Measurements from ENCODE around the gene LRRK2.

DNA sequence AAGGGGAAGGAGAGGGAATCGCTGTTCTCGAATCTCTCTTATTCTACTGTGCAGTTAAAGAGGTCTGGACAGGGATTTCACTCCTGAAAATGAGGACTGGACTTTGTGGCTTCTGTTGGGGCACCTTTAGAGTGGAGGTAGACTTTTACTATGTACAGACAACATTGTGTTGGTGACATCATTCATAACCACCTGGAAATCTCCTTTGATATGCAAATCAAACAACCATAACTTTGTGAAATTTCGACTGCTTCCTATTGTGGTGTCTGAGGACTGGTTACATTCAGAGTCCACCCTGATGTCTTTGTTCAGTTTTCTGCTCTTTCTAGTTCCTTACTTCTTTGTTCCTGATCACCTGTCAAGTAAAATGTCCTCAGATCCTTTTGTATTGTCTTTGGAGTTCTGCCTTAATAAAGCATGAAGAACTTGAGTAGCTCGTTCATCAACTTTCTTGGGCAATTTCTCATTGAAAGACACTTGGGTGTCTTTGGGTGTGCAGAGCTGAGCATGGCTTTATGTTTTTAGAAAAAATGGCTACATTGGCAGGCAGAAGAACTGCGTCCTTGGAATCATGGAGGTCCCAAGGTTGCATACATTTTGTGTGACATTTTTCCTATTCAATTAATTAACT, 29.8 kb downstream of the LRRK2 start:
- TF ChIP-seq SIN3A (IDR thresholded peaks at IDR 0.05; ENCODE audit: low read depth, low read length) (no peak), GABPA (IDR thresholded peaks at IDR 0.05; ENCODE audit: low read depth) (no peak), JUNB (IDR thresholded peaks at IDR 0.05) (no peak), YY1 (IDR thresholded peaks at IDR 0.05; ENCODE audit: low read depth, low read length) (no peak), RCOR1 (conservative IDR thresholded peaks at IDR 0.05; ENCODE audit: low read depth, low read length) (no peak)
- TF ChIP-seq, protein P1, sequence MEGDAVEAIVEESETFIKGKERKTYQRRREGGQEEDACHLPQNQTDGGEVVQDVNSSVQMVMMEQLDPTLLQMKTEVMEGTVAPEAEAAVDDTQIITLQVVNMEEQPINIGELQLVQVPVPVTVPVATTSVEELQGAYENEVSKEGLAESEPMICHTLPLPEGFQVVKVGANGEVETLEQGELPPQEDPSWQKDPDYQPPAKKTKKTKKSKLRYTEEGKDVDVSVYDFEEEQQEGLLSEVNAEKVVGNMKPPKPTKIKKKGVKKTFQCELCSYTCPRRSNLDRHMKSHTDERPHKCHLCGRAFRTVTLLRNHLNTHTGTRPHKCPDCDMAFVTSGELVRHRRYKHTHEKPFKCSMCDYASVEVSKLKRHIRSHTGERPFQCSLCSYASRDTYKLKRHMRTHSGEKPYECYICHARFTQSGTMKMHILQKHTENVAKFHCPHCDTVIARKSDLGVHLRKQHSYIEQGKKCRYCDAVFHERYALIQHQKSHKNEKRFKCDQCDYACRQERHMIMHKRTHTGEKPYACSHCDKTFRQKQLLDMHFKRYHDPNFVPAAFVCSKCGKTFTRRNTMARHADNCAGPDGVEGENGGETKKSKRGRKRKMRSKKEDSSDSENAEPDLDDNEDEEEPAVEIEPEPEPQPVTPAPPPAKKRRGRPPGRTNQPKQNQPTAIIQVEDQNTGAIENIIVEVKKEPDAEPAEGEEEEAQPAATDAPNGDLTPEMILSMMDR (IDR thresholded peaks at IDR 0.05 in 2 of 3, conservative IDR thresholded peaks at IDR 0.05 in 1 of 3; ENCODE audit: control insufficient read depth in 2 of 3, extremely low read depth in 1 of 3, insufficient read depth in 1 of 3, low read depth in 3 of 3, low read length in 3 of 3) = no peak
